ENCODE data around the gene METRNL.

The METRNL gene

DNA sequence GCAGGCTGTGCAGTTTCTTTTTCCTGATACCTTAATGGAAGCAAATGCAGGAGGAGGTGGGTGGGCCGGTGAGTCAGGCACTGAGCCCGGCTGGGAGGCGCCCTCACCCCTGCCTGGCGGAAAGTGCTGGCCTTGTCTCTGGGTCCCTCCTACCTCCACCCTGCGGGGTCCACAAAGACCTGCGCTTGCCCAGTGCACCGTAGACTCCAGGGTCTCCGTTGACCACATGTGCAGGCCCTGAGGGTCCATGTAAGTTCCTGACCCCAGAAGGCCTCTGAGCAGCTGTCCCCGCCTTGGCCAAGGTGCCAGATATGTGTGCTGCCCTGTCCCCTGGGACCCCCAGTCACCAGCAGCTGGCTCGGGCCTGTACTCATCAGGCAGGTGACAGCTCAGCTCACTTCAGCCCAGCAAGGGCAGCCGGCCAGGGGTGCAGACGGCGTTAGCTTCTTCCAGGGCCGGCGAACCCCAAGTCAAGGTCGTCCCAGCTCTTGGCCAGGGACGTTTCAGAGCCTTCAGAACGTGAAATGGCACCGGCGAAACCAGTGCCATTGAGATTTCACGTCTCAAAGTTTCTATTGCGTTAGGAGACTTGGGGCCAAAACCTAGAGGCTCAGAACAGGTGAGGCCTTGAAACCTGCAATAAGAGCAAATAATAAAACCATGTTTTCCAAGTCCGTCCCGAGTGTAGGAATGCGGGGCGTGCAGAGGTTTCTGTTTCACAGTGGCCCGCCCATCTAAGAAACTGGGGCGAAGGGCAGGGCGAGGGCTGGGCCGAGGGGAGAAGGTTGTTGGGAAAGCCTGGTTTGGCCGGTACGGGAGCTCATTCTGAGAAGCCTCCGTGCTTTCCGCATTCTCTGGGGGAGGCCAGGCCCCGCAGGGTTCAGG is 12.1 kb downstream of the METRNL start:
- no peak overlapping the region for H3K27ac ChIP-seq (ENCODE audit: low read depth, low read length)
- no peaks in the 10 kb centered on the region for H3K4me1 ChIP-seq (ENCODE audit: control insufficient read depth, low read length)
- H3K9me3 ChIP-seq (ENCODE audit: control insufficient read depth, insufficient read depth, low read length), result no peaks in the 10 kb centered on the region
- TF ChIP-seq, protein P1, sequence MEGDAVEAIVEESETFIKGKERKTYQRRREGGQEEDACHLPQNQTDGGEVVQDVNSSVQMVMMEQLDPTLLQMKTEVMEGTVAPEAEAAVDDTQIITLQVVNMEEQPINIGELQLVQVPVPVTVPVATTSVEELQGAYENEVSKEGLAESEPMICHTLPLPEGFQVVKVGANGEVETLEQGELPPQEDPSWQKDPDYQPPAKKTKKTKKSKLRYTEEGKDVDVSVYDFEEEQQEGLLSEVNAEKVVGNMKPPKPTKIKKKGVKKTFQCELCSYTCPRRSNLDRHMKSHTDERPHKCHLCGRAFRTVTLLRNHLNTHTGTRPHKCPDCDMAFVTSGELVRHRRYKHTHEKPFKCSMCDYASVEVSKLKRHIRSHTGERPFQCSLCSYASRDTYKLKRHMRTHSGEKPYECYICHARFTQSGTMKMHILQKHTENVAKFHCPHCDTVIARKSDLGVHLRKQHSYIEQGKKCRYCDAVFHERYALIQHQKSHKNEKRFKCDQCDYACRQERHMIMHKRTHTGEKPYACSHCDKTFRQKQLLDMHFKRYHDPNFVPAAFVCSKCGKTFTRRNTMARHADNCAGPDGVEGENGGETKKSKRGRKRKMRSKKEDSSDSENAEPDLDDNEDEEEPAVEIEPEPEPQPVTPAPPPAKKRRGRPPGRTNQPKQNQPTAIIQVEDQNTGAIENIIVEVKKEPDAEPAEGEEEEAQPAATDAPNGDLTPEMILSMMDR (IDR thresholded peaks at IDR 0.05; ENCODE audit: low read depth, low read length, poor library complexity, severe bottlenecking), result no peak
- no peak for TF ChIP-seq EZH2phosphoT487 (IDR thresholded peaks at IDR 0.05; ENCODE audit: borderline replicate concordance, low read length)
- H4K20me1 ChIP-seq (ENCODE audit: control insufficient read depth, insufficient read depth, low read depth, low read length), result peaks cover 6% of the 10 kb centered on the region
- H3F3A ChIP-seq (ENCODE audit: control insufficient read depth, insufficient read depth), result no peaks in the 10 kb centered on the region
- peaks cover 35% of the 10 kb centered on the region for H3K36me3 ChIP-seq (ENCODE audit: control insufficient read depth, low read length)
- no peak overlapping the region for H3K4me2 ChIP-seq (ENCODE audit: low read length)
- no peaks in the 10 kb centered on the region for H3K9me2 ChIP-seq (replicated peaks; ENCODE audit: control insufficient read depth, low read length)
- H3K79me2 ChIP-seq (ENCODE audit: control insufficient read depth, low read length), result peaks cover 47% of the 10 kb centered on the region
- no peak overlapping the region for H3K4me3 ChIP-seq (ENCODE audit: low read length)
- H3K27me3 ChIP-seq (ENCODE audit: control insufficient read depth, low read length), result no peaks in the 10 kb centered on the region

DNA sequence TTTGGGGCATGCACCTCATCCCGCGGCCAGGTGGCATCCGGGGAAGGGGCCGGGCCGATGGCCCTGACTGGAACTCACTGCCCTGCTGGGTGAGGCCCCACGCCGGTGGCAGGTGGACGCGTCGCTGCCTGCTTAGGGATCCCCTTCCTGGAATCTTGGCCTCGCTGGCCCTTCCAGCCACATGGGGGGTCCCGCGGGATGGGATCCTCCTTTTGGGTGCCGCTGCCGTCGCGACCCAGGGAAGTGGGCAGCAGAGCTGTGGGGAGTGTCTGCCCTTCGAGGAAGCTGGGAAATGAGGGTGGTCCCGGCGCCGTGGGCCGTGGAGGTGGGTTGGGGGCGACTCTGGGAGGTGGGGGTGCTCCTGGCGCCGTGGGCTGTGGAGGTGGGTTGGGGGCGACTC is 12.8 kb downstream of the METRNL start:
- H4K20me1 ChIP-seq (ENCODE audit: control insufficient read depth, insufficient read depth, low read depth, low read length), result peaks cover 6% of the 10 kb centered on the region

DNA sequence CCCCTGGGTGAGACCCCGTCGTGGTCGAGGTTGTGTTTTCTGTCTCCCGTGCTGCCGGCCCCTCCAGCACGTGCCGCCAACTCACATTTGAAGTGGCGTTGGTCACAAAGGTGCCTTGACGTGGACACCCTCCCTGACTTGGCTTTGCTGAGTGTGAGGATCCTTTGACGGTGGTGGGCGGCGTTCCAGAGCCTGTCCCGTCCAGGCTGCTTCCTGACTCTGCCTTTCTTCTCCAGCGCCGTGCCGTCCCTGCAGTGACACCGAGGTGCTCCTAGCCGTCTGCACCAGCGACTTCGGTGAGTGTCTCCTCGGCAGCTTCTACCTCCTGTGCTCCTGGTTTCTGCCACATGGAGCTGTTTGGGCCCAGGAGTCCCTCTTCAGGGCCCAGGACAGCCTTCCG is 13.5 kb downstream of the METRNL start:
- H3K4me1 ChIP-seq (ENCODE audit: control insufficient read depth, low read length), result no peaks in the 10 kb centered on the region
- no peaks in the 10 kb centered on the region for H3K9me2 ChIP-seq (replicated peaks; ENCODE audit: control insufficient read depth, low read length)
- H4K20me1 ChIP-seq (ENCODE audit: control insufficient read depth, insufficient read depth, low read depth, low read length), result peaks cover 6% of the 10 kb centered on the region
- TF ChIP-seq, protein P1 (IDR thresholded peaks at IDR 0.05; ENCODE audit: low read depth, low read length, poor library complexity, severe bottlenecking), result no peak
- no peak for TF ChIP-seq EZH2phosphoT487 (IDR thresholded peaks at IDR 0.05; ENCODE audit: borderline replicate concordance, low read length)
- no peak overlapping the region for H3K4me2 ChIP-seq (ENCODE audit: low read length)
- H3F3A ChIP-seq (ENCODE audit: control insufficient read depth, insufficient read depth), result peaks cover 2% of the 10 kb centered on the region; the same call in 1 of the 2 replicates
- H3K4me3 ChIP-seq (ENCODE audit: low read length), result no peak overlapping the region
- no peaks in the 10 kb centered on the region for H3K27me3 ChIP-seq (ENCODE audit: control insufficient read depth, low read length)
- peaks cover 28% of the 10 kb centered on the region for H3K36me3 ChIP-seq (ENCODE audit: control insufficient read depth, low read length)
- peaks cover 33% of the 10 kb centered on the region for H3K79me2 ChIP-seq (ENCODE audit: control insufficient read depth, low read length)
- no peak overlapping the region for H3K27ac ChIP-seq (ENCODE audit: low read depth, low read length)
- no peaks in the 10 kb centered on the region for H3K9me3 ChIP-seq (ENCODE audit: control insufficient read depth, insufficient read depth, low read length)

More for the DNA sequence above, 12.8 kb downstream of the METRNL start:
- TF ChIP-seq, protein P1 (IDR thresholded peaks at IDR 0.05; ENCODE audit: low read depth, low read length, poor library complexity, severe bottlenecking), result no peak
- TF ChIP-seq EZH2phosphoT487 (IDR thresholded peaks at IDR 0.05; ENCODE audit: borderline replicate concordance, low read length), result no peak
- peaks cover 31% of the 10 kb centered on the region for H3K36me3 ChIP-seq (ENCODE audit: control insufficient read depth, low read length)
- no peaks in the 10 kb centered on the region for H3K4me1 ChIP-seq (ENCODE audit: control insufficient read depth, low read length)
- no peaks in the 10 kb centered on the region for H3F3A ChIP-seq (ENCODE audit: control insufficient read depth, insufficient read depth)
- H3K27ac ChIP-seq (ENCODE audit: low read depth, low read length), result no peak overlapping the region
- no peaks in the 10 kb centered on the region for H3K9me3 ChIP-seq (ENCODE audit: control insufficient read depth, insufficient read depth, low read length)
- no peak overlapping the region for H3K4me3 ChIP-seq (ENCODE audit: low read length)
- H3K4me2 ChIP-seq (ENCODE audit: low read length), result no peak overlapping the region
- peaks cover 40% of the 10 kb centered on the region for H3K79me2 ChIP-seq (ENCODE audit: control insufficient read depth, low read length)
- H3K9me2 ChIP-seq (replicated peaks; ENCODE audit: control insufficient read depth, low read length), result no peaks in the 10 kb centered on the region
- H3K27me3 ChIP-seq (ENCODE audit: control insufficient read depth, low read length), result no peaks in the 10 kb centered on the region
